ENCODE measurements around the gene ASB15. TPM values are rescaled to one million over a fixed set of nuclear protein-coding genes. Genes with fewer than 3 reads are reported as not detected.
"Not testable (repeated sequence)": the region's sequence is repeated elsewhere in the genome, so short reads cannot be mapped to it uniquely, and the experiment has no call there.

Gene ASB15
- total and polyA plus RNA-seq, 5 donors, result 15.6 to 56.7 (median 25.2) TPM

DNA sequence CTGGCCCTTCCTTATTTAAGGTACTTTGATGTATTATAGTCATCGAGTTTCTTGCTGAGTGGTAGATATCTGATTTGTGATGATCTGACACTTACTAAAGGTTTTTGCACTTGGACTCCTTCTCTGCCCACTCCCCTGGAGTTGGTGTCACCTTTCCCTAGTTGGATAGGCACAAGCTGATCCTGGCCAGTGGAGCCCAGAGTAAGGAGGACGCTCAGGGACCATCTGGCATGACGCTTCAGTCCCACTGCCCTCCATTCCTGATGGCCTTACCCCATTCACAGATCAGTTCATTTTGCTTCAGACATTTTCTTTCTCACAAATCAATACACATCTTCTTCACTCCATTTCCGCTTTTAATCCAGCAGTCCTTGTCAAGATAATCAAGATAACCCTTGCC is 20.1 kb downstream of the ASB15 start:
- ATAC-seq, result peak in 1 of 2 donors; percentile 54
- H3K27me3 ChIP-seq (ENCODE audit: control insufficient read depth, insufficient read depth), result no peaks in the 10 kb centered on the region
- H3K4me3 ChIP-seq (ENCODE audit: low read length), result no peak overlapping the region
- 74% methylated on average over 4 of the region's 4 CpGs for WGBS
- H3K27ac ChIP-seq (ENCODE audit: low read length), result peak overlapping the region; percentile 36
- H3K9me3 ChIP-seq (ENCODE audit: control insufficient read depth, low read length), result no peaks in the 10 kb centered on the region
- intact Hi-C loops (cut with DNase I), result no loop called here
- H3K4me1 ChIP-seq (ENCODE audit: control insufficient read depth, insufficient read depth, low read length), result no peaks in the 10 kb centered on the region
- no peak for DNase-seq

DNA sequence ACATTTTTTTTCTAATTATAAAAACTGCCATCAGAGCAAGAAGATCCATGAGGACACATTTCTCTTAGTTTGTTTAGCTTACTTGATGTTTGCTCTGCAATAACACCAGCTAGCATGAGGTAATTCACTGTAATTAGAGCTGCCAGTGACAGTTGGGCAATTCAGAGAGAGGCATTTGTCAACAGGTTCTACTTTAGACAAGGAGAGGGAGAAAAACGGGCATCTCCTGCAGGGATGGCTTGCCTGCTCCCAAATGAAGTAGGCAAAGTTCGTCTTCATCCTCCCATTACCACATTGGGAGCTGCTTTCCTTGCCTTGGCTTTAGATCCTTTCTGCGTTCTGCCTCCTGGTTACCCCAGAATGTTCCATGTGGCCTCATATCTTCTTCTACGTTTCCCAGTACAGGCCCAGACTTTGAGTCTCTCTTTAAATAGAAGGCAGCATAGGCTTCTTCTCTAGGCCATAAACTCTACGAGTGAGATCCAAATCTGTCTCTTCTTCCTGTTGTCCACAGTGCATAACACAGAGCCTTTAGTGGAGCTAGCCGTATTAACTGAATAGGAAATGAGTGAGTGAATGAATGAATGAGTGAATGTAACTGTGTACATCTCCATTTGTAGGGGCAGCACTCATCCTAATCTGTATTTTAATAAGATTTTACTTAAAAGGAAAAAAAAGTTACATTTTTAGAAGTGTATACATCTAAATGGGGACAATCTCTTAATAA is 21.2 kb downstream of the ASB15 start:
- DNase-seq (no peak), ATAC-seq (peak; percentile 79 to 85)
- Histone ChIP-seq H3K9me3 (ENCODE audit: control insufficient read depth, low read length) (no peaks in the 10 kb centered on the region), H3K4me3 (ENCODE audit: low read length) (no peak overlapping the region), H3K27me3 (ENCODE audit: control insufficient read depth, insufficient read depth) (no peaks in the 10 kb centered on the region), H3K27ac (ENCODE audit: low read length) (peak overlapping the region; percentile 95), H3K4me1 (ENCODE audit: control insufficient read depth, insufficient read depth, low read length) (no peaks in the 10 kb centered on the region)
- WGBS, result 65% methylated on average over 6 of the region's 6 CpGs
- intact Hi-C loops (cut with DNase I), result no loop called here

DNA sequence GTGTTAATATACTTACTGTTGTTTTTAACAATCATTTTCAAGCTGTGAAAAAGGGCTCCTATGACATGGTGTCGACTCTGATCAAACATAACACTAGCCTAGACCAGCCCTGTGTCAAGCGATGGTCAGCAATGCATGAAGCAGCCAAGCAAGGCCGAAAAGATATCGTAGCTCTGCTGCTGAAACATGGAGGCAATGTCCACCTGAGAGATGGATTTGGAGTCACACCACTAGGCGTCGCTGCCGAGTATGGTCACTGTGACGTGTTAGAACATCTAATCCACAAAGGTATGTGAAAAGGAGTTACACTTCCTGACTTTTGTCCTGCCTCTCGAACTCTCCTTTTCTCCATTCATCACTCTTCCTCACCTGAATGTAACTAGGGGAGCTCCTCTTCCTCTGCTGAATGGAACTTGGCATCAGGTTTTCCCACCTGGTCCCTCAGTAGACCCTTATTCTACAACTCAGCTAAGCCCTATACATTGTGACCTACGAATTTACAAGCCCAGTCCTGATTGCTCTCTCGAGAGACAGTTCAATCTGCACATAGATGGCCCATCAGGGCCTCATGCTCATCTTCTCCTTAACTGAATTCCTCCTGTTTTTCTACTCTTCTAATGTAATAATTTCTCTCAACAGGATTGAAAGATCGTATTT is 23.0 kb downstream of the ASB15 start:
- Histone ChIP-seq H3K27ac (ENCODE audit: low read length) (no peak overlapping the region), H3K4me3 (ENCODE audit: low read length) (no peak overlapping the region), H3K9me3 (ENCODE audit: control insufficient read depth, low read length) (no peaks in the 10 kb centered on the region), H3K4me1 (ENCODE audit: control insufficient read depth, insufficient read depth, low read length) (no peaks in the 10 kb centered on the region), H3K27me3 (ENCODE audit: control insufficient read depth, insufficient read depth) (no peaks in the 10 kb centered on the region)
- DNase-seq (peak; percentile 32 to 70 (median 58)), ATAC-seq (no peak)
- WGBS, result 62% methylated on average over 12 of the region's 12 CpGs
- intact Hi-C loops (cut with DNase I), result no loop called here

GRCh38 chr7:123625254-123625653 is 23.6 kb downstream of the ASB15 start:
- DNase-seq (no peak), ATAC-seq (no peak)
- Histone ChIP-seq H3K9me3 (ENCODE audit: control insufficient read depth, low read length) (no peaks in the 10 kb centered on the region), H3K27me3 (ENCODE audit: control insufficient read depth, insufficient read depth) (no peaks in the 10 kb centered on the region), H3K4me3 (ENCODE audit: low read length) (no peak overlapping the region), H3K27ac (ENCODE audit: low read length) (no peak overlapping the region), H3K4me1 (ENCODE audit: control insufficient read depth, insufficient read depth, low read length) (no peaks in the 10 kb centered on the region)
- 64% methylated on average over 2 of the region's 2 CpGs for WGBS
- intact Hi-C loops (cut with DNase I), result no loop called here

DNA sequence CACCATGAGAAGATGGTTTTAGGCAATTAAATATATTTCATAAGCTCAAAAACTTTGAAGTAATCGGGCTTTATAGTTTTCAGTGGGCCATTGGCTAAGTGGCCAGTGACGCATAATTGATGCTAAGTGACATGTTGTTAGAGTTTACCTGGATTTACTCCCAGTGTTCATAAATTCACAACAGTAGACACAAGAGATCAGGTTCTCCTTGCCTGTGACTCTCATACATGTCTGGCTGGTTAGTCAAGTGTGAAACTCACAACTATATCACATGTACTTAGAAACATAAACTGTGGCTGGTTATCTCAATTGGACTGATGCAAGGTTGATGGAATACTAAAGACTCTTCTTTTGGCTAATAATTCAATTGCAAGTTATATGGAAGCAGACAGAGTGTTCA is 26.2 kb downstream of the ASB15 start:
- H3K27me3 ChIP-seq (ENCODE audit: control insufficient read depth, insufficient read depth), result no peaks in the 10 kb centered on the region
- intact Hi-C loops (cut with DNase I), result no loop called here
- no peaks in the 10 kb centered on the region for H3K9me3 ChIP-seq (ENCODE audit: control insufficient read depth, low read length)
- no peak overlapping the region for H3K4me3 ChIP-seq (ENCODE audit: low read length)
- ATAC-seq (no peak), DNase-seq (no peak)
- WGBS, result 95% methylated on average over 2 of the region's 2 CpGs
- H3K4me1 ChIP-seq (ENCODE audit: control insufficient read depth, insufficient read depth, low read length), result peaks cover under 1% of the 10 kb centered on the region
- no peak overlapping the region for H3K27ac ChIP-seq (ENCODE audit: low read length)

- H3K27me3 ChIP-seq (ENCODE audit: control insufficient read depth, insufficient read depth), result no peaks in the 10 kb centered on the region
- H3K27ac ChIP-seq (ENCODE audit: low read length), result no peak overlapping the region
- no peak for DNase-seq
- 86% methylated on average over 5 of the region's 5 CpGs for WGBS
- H3K4me3 ChIP-seq (ENCODE audit: low read length), result no peak overlapping the region
- no peak for ATAC-seq
- intact Hi-C loops (cut with DNase I), result no loop called here
- H3K9me3 ChIP-seq (ENCODE audit: control insufficient read depth, low read length), result no peaks in the 10 kb centered on the region
- H3K4me1 ChIP-seq (ENCODE audit: control insufficient read depth, insufficient read depth, low read length), result peaks cover 1% of the 10 kb centered on the region
Measured at GRCh38 chr7:123628829-123629228, 27.2 kb downstream of the ASB15 start.

DNA sequence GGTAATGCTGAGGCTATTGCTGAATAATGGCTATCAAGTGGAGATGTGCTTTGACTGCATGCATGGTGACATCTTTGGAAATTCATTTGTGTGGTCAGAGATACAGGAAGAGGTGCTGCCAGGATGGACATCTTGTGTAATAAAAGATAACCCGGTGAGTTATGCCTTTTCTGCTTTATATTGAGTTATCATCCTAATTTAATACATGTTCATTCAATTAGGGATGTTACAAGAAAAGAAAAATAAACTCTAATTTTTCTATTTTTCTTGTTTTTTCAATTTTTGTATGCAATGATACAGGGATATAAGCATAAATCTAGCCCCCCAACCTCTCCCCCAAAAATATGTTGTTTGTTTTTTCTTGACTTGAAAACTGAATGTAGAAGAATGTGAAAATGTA is 27.7 kb downstream of the ASB15 start:
- no peak overlapping the region for H3K4me3 ChIP-seq (ENCODE audit: low read length)
- no peak for ATAC-seq
- WGBS, result 74% methylated on average over 1 of the region's 1 CpG
- no peak overlapping the region for H3K27ac ChIP-seq (ENCODE audit: low read length)
- H3K4me1 ChIP-seq (ENCODE audit: control insufficient read depth, insufficient read depth, low read length), result peaks cover 1% of the 10 kb centered on the region
- intact Hi-C loops (cut with DNase I), result no loop called here
- H3K9me3 ChIP-seq (ENCODE audit: control insufficient read depth, low read length), result no peaks in the 10 kb centered on the region
- DNase-seq, result no peak
- no peaks in the 10 kb centered on the region for H3K27me3 ChIP-seq (ENCODE audit: control insufficient read depth, insufficient read depth)

- WGBS, result 81% methylated on average over 2 of the region's 2 CpGs
- H3K27me3 ChIP-seq (ENCODE audit: control insufficient read depth, insufficient read depth), result no peaks in the 10 kb centered on the region
- DNase-seq (no peak), ATAC-seq (no peak)
- intact Hi-C loops (cut with DNase I), result loop anchor here in 2 of 4 donors (10.0 kb wide), 1 partner anchor 52 kb away; no protein-coding TSS in a partner anchor
- peaks cover 3% of the 10 kb centered on the region for H3K4me1 ChIP-seq (ENCODE audit: control insufficient read depth, insufficient read depth, low read length)
- no peaks in the 10 kb centered on the region for H3K9me3 ChIP-seq (ENCODE audit: control insufficient read depth, low read length)
- no peak overlapping the region for H3K4me3 ChIP-seq (ENCODE audit: low read length)
- H3K27ac ChIP-seq (ENCODE audit: low read length), result no peak overlapping the region
Measured at GRCh38 chr7:123632808-123633207, 31.2 kb downstream of the ASB15 start.

- DNase-seq, result no peak
- 68% methylated on average over 7 of the region's 7 CpGs for WGBS
- Histone ChIP-seq H3K27me3 (ENCODE audit: control insufficient read depth, insufficient read depth) (no peaks in the 10 kb centered on the region), H3K9me3 (ENCODE audit: control insufficient read depth, low read length) (no peaks in the 10 kb centered on the region), H3K27ac (ENCODE audit: low read length) (no peak overlapping the region), H3K4me3 (ENCODE audit: low read length) (no peak overlapping the region), H3K4me1 (ENCODE audit: control insufficient read depth, insufficient read depth, low read length) (peaks cover 3% of the 10 kb centered on the region)
- intact Hi-C loops (cut with DNase I), result loop anchor here in 2 of 4 donors (10.0 kb wide), 1 partner anchor 51 kb away; no protein-coding TSS in a partner anchor
- ATAC-seq, result no peak
Measured at GRCh38 chr7:123633553-123633952, 31.9 kb downstream of the ASB15 start.

GRCh38 chr7:123634011-123634573 is 32.5 kb downstream of the ASB15 start:
- intact Hi-C loops (cut with DNase I), result loop anchor here in 2 of 4 donors (10.0 kb wide), 1 partner anchor 51 kb away; no protein-coding TSS in a partner anchor
- H3K4me3 ChIP-seq (ENCODE audit: low read length); H3K9me3 ChIP-seq (ENCODE audit: control insufficient read depth, low read length); H3K27me3 ChIP-seq (ENCODE audit: control insufficient read depth, insufficient read depth); H3K27ac ChIP-seq (ENCODE audit: low read length); H3K4me1 ChIP-seq (ENCODE audit: control insufficient read depth, insufficient read depth, low read length): not testable (repeated sequence)
- peak in 1 of 2 donors; percentile 68 for ATAC-seq
- 70% methylated on average over 2 of the region's 2 CpGs for WGBS
- DNase-seq, result peak in 1 of 3 donors; percentile 41
